ENCODE results near the gene GJC2.

GRCh38 chr1:228123505-228123904, 26.2 kb upstream of the GJC2 start:
- TF ChIP-seq MAX (IDR thresholded peaks at IDR 0.05) (no peak), CTCF (IDR thresholded peaks at IDR 0.05; ENCODE audit: low read depth, low read length, missing input control) (no peak), ZBTB33 (IDR thresholded peaks at IDR 0.05) (no peak), GABPA (IDR thresholded peaks at IDR 0.05 in 1 of 2, conservative IDR thresholded peaks at IDR 0.05 in 1 of 2) (no peak), RAD21 (IDR thresholded peaks at IDR 0.05) (no peak), TAF1 (conservative IDR thresholded peaks at IDR 0.05) (no peak)
